ENCODE measurements around the gene MCM5.
"Not testable (repeated sequence)": the region's sequence is repeated elsewhere in the genome, so short reads cannot be mapped to it uniquely, and the experiment has no call there.

Gene MCM5

GRCh38 chr22:35431483-35432227, 31.7 kb downstream of the MCM5 start:
- peaks cover 9% of the 10 kb centered on the region for H3K36me3 Mint-ChIP-seq (ENCODE audit: insufficient read depth)
- no peaks in the 10 kb centered on the region for H3K4me1 Mint-ChIP-seq
- no peaks in the 10 kb centered on the region for H3K27me3 Mint-ChIP-seq
- DNase-seq (ENCODE audit: low spot score in 2 of 2) (no peak), ATAC-seq (replicated peaks; ENCODE audit: extremely low read depth, poor library complexity, severe bottlenecking) (no peak)
- H3K27ac Mint-ChIP-seq (ENCODE audit: low read depth), result no peak overlapping the region
- H3K4me3 Mint-ChIP-seq, result no peak overlapping the region
- H3K9me3 Mint-ChIP-seq, result no peaks in the 10 kb centered on the region

GRCh38 chr22:35432228-35432905, 32.4 kb downstream of the MCM5 start:
- Mint-ChIP-seq H3K9me3 (no peaks in the 10 kb centered on the region), H3K27ac (ENCODE audit: low read depth) (no peak overlapping the region), H3K36me3 (ENCODE audit: insufficient read depth) (peaks cover 5% of the 10 kb centered on the region), H3K4me1 (no peaks in the 10 kb centered on the region), H3K27me3 (no peaks in the 10 kb centered on the region), H3K4me3 (no peak overlapping the region)
- DNase-seq (ENCODE audit: low spot score in 2 of 2), result no peak
- ATAC-seq (replicated peaks; ENCODE audit: extremely low read depth, poor library complexity, severe bottlenecking), result no peak

GRCh38 chr22:35434061-35434710, 34.2 kb downstream of the MCM5 start:
- H3K4me1 Mint-ChIP-seq, result no peaks in the 10 kb centered on the region
- H3K27ac Mint-ChIP-seq (ENCODE audit: low read depth), result no peak overlapping the region
- no peaks in the 10 kb centered on the region for H3K9me3 Mint-ChIP-seq
- DNase-seq (ENCODE audit: low spot score in 2 of 2) (no peak), ATAC-seq (replicated peaks; ENCODE audit: extremely low read depth, poor library complexity, severe bottlenecking) (no peak)
- peaks cover under 1% of the 10 kb centered on the region for H3K36me3 Mint-ChIP-seq (ENCODE audit: insufficient read depth)
- H3K4me3 Mint-ChIP-seq, result no peak overlapping the region
- H3K27me3 Mint-ChIP-seq, result no peaks in the 10 kb centered on the region

GRCh38 chr22:35435201-35435740, 35.3 kb downstream of the MCM5 start:
- H3K27me3 Mint-ChIP-seq, result no peaks in the 10 kb centered on the region
- H3K4me1 Mint-ChIP-seq, result no peaks in the 10 kb centered on the region
- H3K4me3 Mint-ChIP-seq, result no peak overlapping the region
- no peak overlapping the region for H3K27ac Mint-ChIP-seq (ENCODE audit: low read depth)
- ATAC-seq (replicated peaks; ENCODE audit: extremely low read depth, poor library complexity, severe bottlenecking) (no peak), DNase-seq (ENCODE audit: low spot score in 2 of 2) (no peak)
- no peaks in the 10 kb centered on the region for H3K9me3 Mint-ChIP-seq
- H3K36me3 Mint-ChIP-seq (ENCODE audit: insufficient read depth), result no peaks in the 10 kb centered on the region

- H3K4me1 Mint-ChIP-seq, result no peaks in the 10 kb centered on the region
- no peaks in the 10 kb centered on the region for H3K36me3 Mint-ChIP-seq (ENCODE audit: insufficient read depth)
- no peak overlapping the region for H3K27ac Mint-ChIP-seq (ENCODE audit: low read depth)
- H3K4me3 Mint-ChIP-seq, result no peak overlapping the region
- H3K27me3 Mint-ChIP-seq, result no peaks in the 10 kb centered on the region
- DNase-seq (ENCODE audit: low spot score in 2 of 2) (no peak), ATAC-seq (replicated peaks; ENCODE audit: extremely low read depth, poor library complexity, severe bottlenecking) (no peak)
- no peaks in the 10 kb centered on the region for H3K9me3 Mint-ChIP-seq
Observed at GRCh38 chr22:35436421-35436820, 36.5 kb downstream of the MCM5 start.

GRCh38 chr22:35437049-35437448, 37.1 kb downstream of the MCM5 start:
- Mint-ChIP-seq H3K27me3 (no peaks in the 10 kb centered on the region), H3K36me3 (ENCODE audit: insufficient read depth) (no peaks in the 10 kb centered on the region)
- DNase-seq (ENCODE audit: low spot score in 2 of 2), result no peak

GRCh38 chr22:35438673-35439364, 38.9 kb downstream of the MCM5 start:
- not testable (repeated sequence) for H3K4me1 Mint-ChIP-seq; H3K4me3 Mint-ChIP-seq; H3K36me3 Mint-ChIP-seq (ENCODE audit: insufficient read depth); DNase-seq (ENCODE audit: low spot score in 2 of 2); H3K27me3 Mint-ChIP-seq; H3K9me3 Mint-ChIP-seq; H3K27ac Mint-ChIP-seq (ENCODE audit: low read depth); ATAC-seq (replicated peaks; ENCODE audit: extremely low read depth, poor library complexity, severe bottlenecking)

More at GRCh38 chr22:35437049-35437448, 37.1 kb downstream of the MCM5 start:
- Mint-ChIP-seq H3K9me3 (no peaks in the 10 kb centered on the region), H3K27ac (ENCODE audit: low read depth) (no peak overlapping the region), H3K4me3 (no peak overlapping the region), H3K4me1 (no peaks in the 10 kb centered on the region)
- no peak for ATAC-seq (replicated peaks; ENCODE audit: extremely low read depth, poor library complexity, severe bottlenecking)

GRCh38 chr22:35439365-35439717, 39.4 kb downstream of the MCM5 start:
- H3K36me3 Mint-ChIP-seq (ENCODE audit: insufficient read depth), result peaks cover 2% of the 10 kb centered on the region
- no peaks in the 10 kb centered on the region for H3K27me3 Mint-ChIP-seq
- no peak for DNase-seq (ENCODE audit: low spot score in 2 of 2)
- no peaks in the 10 kb centered on the region for H3K9me3 Mint-ChIP-seq
- H3K27ac Mint-ChIP-seq (ENCODE audit: low read depth), result no peak overlapping the region
- no peak for ATAC-seq (replicated peaks; ENCODE audit: extremely low read depth, poor library complexity, severe bottlenecking)
- peaks cover 6% of the 10 kb centered on the region for H3K4me1 Mint-ChIP-seq
- no peak overlapping the region for H3K4me3 Mint-ChIP-seq

- H3K27ac Mint-ChIP-seq (ENCODE audit: low read depth), result no peak overlapping the region
- no peaks in the 10 kb centered on the region for H3K9me3 Mint-ChIP-seq
- H3K4me3 Mint-ChIP-seq, result no peak overlapping the region
- peaks cover 2% of the 10 kb centered on the region for H3K36me3 Mint-ChIP-seq (ENCODE audit: insufficient read depth)
- no peak for DNase-seq (ENCODE audit: low spot score in 2 of 2)
- H3K4me1 Mint-ChIP-seq, result peaks cover 6% of the 10 kb centered on the region
- H3K27me3 Mint-ChIP-seq, result no peaks in the 10 kb centered on the region
- ATAC-seq (replicated peaks; ENCODE audit: extremely low read depth, poor library complexity, severe bottlenecking), result no peak
Observed at GRCh38 chr22:35440129-35440528, 40.2 kb downstream of the MCM5 start.

- Mint-ChIP-seq H3K4me3 (no peak overlapping the region), H3K9me3 (no peaks in the 10 kb centered on the region), H3K4me1 (peaks cover 6% of the 10 kb centered on the region), H3K27me3 (no peaks in the 10 kb centered on the region), H3K36me3 (ENCODE audit: insufficient read depth) (peaks cover 4% of the 10 kb centered on the region), H3K27ac (ENCODE audit: low read depth) (no peak overlapping the region)
- DNase-seq (ENCODE audit: low spot score in 2 of 2) (no peak), ATAC-seq (replicated peaks; ENCODE audit: extremely low read depth, poor library complexity, severe bottlenecking) (no peak)
Observed at GRCh38 chr22:35441489-35442100, 41.7 kb downstream of the MCM5 start.

GRCh38 chr22:35442471-35442870, 42.5 kb downstream of the MCM5 start:
- Mint-ChIP-seq H3K27ac (ENCODE audit: low read depth) (no peak overlapping the region), H3K27me3 (no peaks in the 10 kb centered on the region), H3K4me1 (peaks cover 6% of the 10 kb centered on the region), H3K4me3 (no peak overlapping the region), H3K9me3 (no peaks in the 10 kb centered on the region), H3K36me3 (ENCODE audit: insufficient read depth) (peaks cover 4% of the 10 kb centered on the region)
- DNase-seq (ENCODE audit: low spot score in 2 of 2), result no peak
- ATAC-seq (replicated peaks; ENCODE audit: extremely low read depth, poor library complexity, severe bottlenecking), result no peak

- Mint-ChIP-seq H3K27me3 (no peaks in the 10 kb centered on the region), H3K4me1 (peaks cover 6% of the 10 kb centered on the region), H3K4me3 (no peak overlapping the region), H3K36me3 (ENCODE audit: insufficient read depth) (peaks cover 4% of the 10 kb centered on the region), H3K9me3 (no peaks in the 10 kb centered on the region), H3K27ac (ENCODE audit: low read depth) (no peak overlapping the region)
- no peak for DNase-seq (ENCODE audit: low spot score in 2 of 2)
- ATAC-seq (replicated peaks; ENCODE audit: extremely low read depth, poor library complexity, severe bottlenecking), result no peak
Observed at GRCh38 chr22:35443338-35443737, 43.4 kb downstream of the MCM5 start.

Measured in central memory CD8-positive, alpha-beta T cell (primary cell).